Type B pancreatic cell (in vitro differentiated cells): ENCODE measurements around the gene RAB20. TPM values are rescaled to one million over a fixed set of nuclear protein-coding genes. Genes with fewer than 3 reads are reported as not detected.

Source experiments
- DNase-seq: peaks from one replicate; pipeline ENCODE4 v3.0.0; 2021; ENCODE audit warnings: mixed read lengths; ENCODE audit not compliant: unreplicated experiment; ENCODE audit errors: extremely low spot score
- H3K27ac Mint-ChIP-seq: 2 replicates; pipeline ENCODE4 v1.8.0; 2021; ENCODE audit warnings: mild to moderate bottlenecking, mixed read lengths
- H3K27me3 Mint-ChIP-seq: 2 replicates; pipeline ENCODE4 v1.8.0; 2021; ENCODE audit warnings: mixed read lengths
- H3K36me3 Mint-ChIP-seq: 2 replicates; pipeline ENCODE4 v1.8.0; 2021; ENCODE audit warnings: mixed read lengths
- H3K4me1 Mint-ChIP-seq: one replicate; pipeline ENCODE4 v1.8.0; 2021; ENCODE audit warnings: mixed read lengths; ENCODE audit not compliant: unreplicated experiment
- H3K4me3 Mint-ChIP-seq: 2 replicates; pipeline ENCODE4 v1.8.0; 2021; ENCODE audit warnings: mild to moderate bottlenecking, mixed read lengths
- H3K9me3 Mint-ChIP-seq: 2 replicates; pipeline ENCODE4 v1.8.0; 2021; ENCODE audit warnings: mixed read lengths
- CTCF ChIP-seq: fragments of 200-600 bp; sonication (generic); conservative IDR thresholded peaks from 2 replicates; pipeline ENCODE4 v1.5.0; 2021; ENCODE audit warnings: antibody characterized with exemption, mild to moderate bottlenecking
- total RNA-seq: library from RNA; stranded (reverse); gene quantifications from 2 replicates; pipeline ENCODE4 v1.2.1, GENCODE V29; 2021; ENCODE audit warnings: low replicate concordance

RAB20 gene
- total RNA-seq, 1 donor from 2014 or later = 6.4 TPM

- peaks cover 14% of the 10 kb centered on the region for H3K36me3 Mint-ChIP-seq
- TF ChIP-seq CTCF = no peak
Observed at GRCh38 chr13:110505594-110505993, 55.9 kb downstream of the RAB20 start.

GRCh38 chr13:110503979-110504499 lies 57.5 kb downstream of the RAB20 start:
- Mint-ChIP-seq H3K36me3 (peaks cover 24% of the 10 kb centered on the region), H3K4me3 (no peak overlapping the region), H3K4me1 (peaks cover 6% of the 10 kb centered on the region), H3K9me3 (peaks cover 5% of the 10 kb centered on the region), H3K27ac (no peak overlapping the region), H3K27me3 (no peaks in the 10 kb centered on the region)
- no peak for TF ChIP-seq CTCF
- no peak for DNase-seq

More at GRCh38 chr13:110505594-110505993, 55.9 kb downstream of the RAB20 start:
- Mint-ChIP-seq H3K27ac (no peak overlapping the region), H3K4me3 (no peak overlapping the region), H3K4me1 (peaks cover 11% of the 10 kb centered on the region), H3K9me3 (no peaks in the 10 kb centered on the region), H3K27me3 (no peaks in the 10 kb centered on the region)
- no peak for DNase-seq

GRCh38 chr13:110503037-110503901 lies 58.3 kb downstream of the RAB20 start:
- Mint-ChIP-seq H3K27ac (no peak overlapping the region), H3K9me3 (peaks cover 7% of the 10 kb centered on the region), H3K36me3 (peaks cover 30% of the 10 kb centered on the region), H3K4me3 (no peak overlapping the region), H3K27me3 (no peaks in the 10 kb centered on the region), H3K4me1 (peaks cover 6% of the 10 kb centered on the region)
- no peak for DNase-seq
- TF ChIP-seq CTCF = no peak

- peaks cover 6% of the 10 kb centered on the region for H3K4me1 Mint-ChIP-seq
- no peak overlapping the region for H3K27ac Mint-ChIP-seq
- no peaks in the 10 kb centered on the region for H3K27me3 Mint-ChIP-seq
Observed at GRCh38 chr13:110501188-110501587, 60.3 kb downstream of the RAB20 start.

GRCh38 chr13:110500341-110500740 lies 61.2 kb downstream of the RAB20 start:
- H3K27me3 Mint-ChIP-seq = no peaks in the 10 kb centered on the region
- no peak overlapping the region for H3K4me3 Mint-ChIP-seq
- no peak for TF ChIP-seq CTCF
- H3K36me3 Mint-ChIP-seq = peaks cover 37% of the 10 kb centered on the region
- H3K9me3 Mint-ChIP-seq = peaks cover 7% of the 10 kb centered on the region
- DNase-seq = no peak
- peaks cover 6% of the 10 kb centered on the region for H3K4me1 Mint-ChIP-seq
- no peak overlapping the region for H3K27ac Mint-ChIP-seq

More at GRCh38 chr13:110501188-110501587, 60.3 kb downstream of the RAB20 start:
- DNase-seq = no peak
- TF ChIP-seq CTCF = no peak
- peaks cover 7% of the 10 kb centered on the region for H3K9me3 Mint-ChIP-seq
- no peak overlapping the region for H3K4me3 Mint-ChIP-seq
- H3K36me3 Mint-ChIP-seq = peaks cover 37% of the 10 kb centered on the region
